Mucosa of descending colon (tissue), 3 donors: ENCODE results near the gene CTXN2. TPM values are rescaled to one million over a fixed set of nuclear protein-coding genes. Genes with fewer than 3 reads are reported as not detected.
A peak's percentile ranks its signal among the peaks of the same experiment; 100 is the strongest.

ENCODE experiments used
- ATAC-seq: fragments of 200-7000 bp; cut with Tn5 transposase; one replicate; pipeline ENCODE4 v1.9.1; 2020; ENCODE audit warnings: mild to moderate bottlenecking, moderate library complexity
- DNase-seq, 3 donors: peaks; one replicate each; pipeline ENCODE4 v3.0.0-alpha.2; 2020
- H3K36me3 ChIP-seq: fragments of 200-600 bp; one replicate; pipeline ENCODE4 v1.8.0; 2021; ENCODE audit warnings: low read depth, mild to moderate bottlenecking
- H3K4me1 ChIP-seq: fragments of 200-600 bp; one replicate; pipeline ENCODE4 v1.8.0; 2021; ENCODE audit warnings: low read depth, mild to moderate bottlenecking
- H3K4me3 ChIP-seq: fragments of 200-600 bp; one replicate; pipeline ENCODE4 v1.8.0; 2021; ENCODE audit warnings: mild to moderate bottlenecking
- H3K9me3 ChIP-seq: fragments of 200-600 bp; one replicate; pipeline ENCODE4 v1.8.0; 2021; ENCODE audit warnings: mild to moderate bottlenecking
- intact Hi-C, 2 donors: fragments of 100-400 bp; cut with DNase I in 1 of 2; cut with micrococcal nuclease in 1 of 2; formaldehyde crosslinking; loops; one replicate each; pipeline versions ENCODE4 v1.11.0 to v1.11.1; 2022; cut with DNase I, micrococcal nuclease
- total RNA-seq, 3 donors: library from RNA; stranded (reverse); fragmentation: NEBNext Ultra II Directional in 2 of 3; extraction: Animal tissue kit (Norgen Biotek cat#: 25700) in 2 of 3; gene quantifications; one replicate each; pipeline versions ENCODE4 v1.2.1 to v1.2.4, GENCODE V29; 2021 to 2023
- TF ChIP-seq, protein P1 (sequence below): fragments of 200-600 bp; IDR thresholded peaks from one replicate; pipeline ENCODE4 v1.8.0; 2022; ENCODE audit warnings: antibody characterized with exemption, mild to moderate bottlenecking
- donor health status: DM: no; HTN: no; CAD: no; lungs with moderate emphysema.
- donor health status: DM: no; HTN: no; CAD: no.
- donor health status: DM: no; HTN: yes; CAD: no.

CTXN2 gene
- total RNA-seq, 3 donors from 2014 or later = 0.16 TPM; not detected in 2

DNA sequence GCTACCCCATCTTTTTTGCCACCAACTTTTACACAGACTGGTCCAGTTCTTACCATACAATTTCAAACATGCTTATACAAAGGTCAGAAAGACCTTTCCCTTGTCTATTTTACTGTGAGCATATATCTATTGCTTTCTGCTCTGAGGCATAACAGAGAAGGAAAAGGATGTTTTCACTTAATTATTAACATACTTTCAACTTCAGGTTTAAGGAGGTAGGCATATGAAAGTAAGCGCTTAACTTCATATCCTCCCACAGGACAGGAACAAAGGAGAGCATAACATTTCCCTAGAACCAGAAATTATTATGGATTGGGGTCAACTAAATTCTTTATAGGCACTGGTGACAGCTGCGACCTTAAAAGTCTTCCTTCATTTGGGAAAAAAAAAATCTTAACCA lies 14.5 kb upstream of the CTXN2 start:
- Histone ChIP-seq H3K36me3 (no peaks in the 10 kb centered on the region), H3K9me3 (no peaks in the 10 kb centered on the region), H3K4me3 (no peak overlapping the region), H3K4me1 (no peaks in the 10 kb centered on the region)
- ATAC-seq (no peak), DNase-seq (no peak)
- intact Hi-C loops = no loop called here
- TF ChIP-seq, protein P1, sequence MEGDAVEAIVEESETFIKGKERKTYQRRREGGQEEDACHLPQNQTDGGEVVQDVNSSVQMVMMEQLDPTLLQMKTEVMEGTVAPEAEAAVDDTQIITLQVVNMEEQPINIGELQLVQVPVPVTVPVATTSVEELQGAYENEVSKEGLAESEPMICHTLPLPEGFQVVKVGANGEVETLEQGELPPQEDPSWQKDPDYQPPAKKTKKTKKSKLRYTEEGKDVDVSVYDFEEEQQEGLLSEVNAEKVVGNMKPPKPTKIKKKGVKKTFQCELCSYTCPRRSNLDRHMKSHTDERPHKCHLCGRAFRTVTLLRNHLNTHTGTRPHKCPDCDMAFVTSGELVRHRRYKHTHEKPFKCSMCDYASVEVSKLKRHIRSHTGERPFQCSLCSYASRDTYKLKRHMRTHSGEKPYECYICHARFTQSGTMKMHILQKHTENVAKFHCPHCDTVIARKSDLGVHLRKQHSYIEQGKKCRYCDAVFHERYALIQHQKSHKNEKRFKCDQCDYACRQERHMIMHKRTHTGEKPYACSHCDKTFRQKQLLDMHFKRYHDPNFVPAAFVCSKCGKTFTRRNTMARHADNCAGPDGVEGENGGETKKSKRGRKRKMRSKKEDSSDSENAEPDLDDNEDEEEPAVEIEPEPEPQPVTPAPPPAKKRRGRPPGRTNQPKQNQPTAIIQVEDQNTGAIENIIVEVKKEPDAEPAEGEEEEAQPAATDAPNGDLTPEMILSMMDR = no peak

DNA sequence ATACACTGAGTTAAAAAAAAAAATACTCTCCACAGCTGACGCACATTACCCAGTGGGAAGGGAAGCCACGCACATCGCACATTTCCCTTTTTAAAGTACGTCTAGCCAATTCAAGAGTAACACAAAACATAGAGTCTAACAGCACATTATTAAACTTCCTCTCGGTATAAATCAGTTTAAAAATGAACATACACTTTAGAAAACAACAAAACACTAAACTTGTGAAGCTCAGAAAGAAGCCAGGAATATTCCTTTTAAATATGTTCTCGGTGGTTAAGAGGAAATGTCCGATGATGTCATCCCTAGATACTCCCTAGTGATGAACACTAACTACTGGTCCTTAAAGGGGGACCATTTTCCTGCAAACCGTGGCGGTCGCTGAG lies 14.1 kb upstream of the CTXN2 start:
- H3K4me1 ChIP-seq = no peaks in the 10 kb centered on the region
- no peaks in the 10 kb centered on the region for H3K36me3 ChIP-seq
- TF ChIP-seq, protein P1 = no peak
- peak overlapping the region; percentile 15 for H3K4me3 ChIP-seq
- no peaks in the 10 kb centered on the region for H3K9me3 ChIP-seq
- ATAC-seq = peak; percentile 81
- intact Hi-C loops = no loop called here
- DNase-seq = peak in 1 of 3 donors; percentile 2

DNA sequence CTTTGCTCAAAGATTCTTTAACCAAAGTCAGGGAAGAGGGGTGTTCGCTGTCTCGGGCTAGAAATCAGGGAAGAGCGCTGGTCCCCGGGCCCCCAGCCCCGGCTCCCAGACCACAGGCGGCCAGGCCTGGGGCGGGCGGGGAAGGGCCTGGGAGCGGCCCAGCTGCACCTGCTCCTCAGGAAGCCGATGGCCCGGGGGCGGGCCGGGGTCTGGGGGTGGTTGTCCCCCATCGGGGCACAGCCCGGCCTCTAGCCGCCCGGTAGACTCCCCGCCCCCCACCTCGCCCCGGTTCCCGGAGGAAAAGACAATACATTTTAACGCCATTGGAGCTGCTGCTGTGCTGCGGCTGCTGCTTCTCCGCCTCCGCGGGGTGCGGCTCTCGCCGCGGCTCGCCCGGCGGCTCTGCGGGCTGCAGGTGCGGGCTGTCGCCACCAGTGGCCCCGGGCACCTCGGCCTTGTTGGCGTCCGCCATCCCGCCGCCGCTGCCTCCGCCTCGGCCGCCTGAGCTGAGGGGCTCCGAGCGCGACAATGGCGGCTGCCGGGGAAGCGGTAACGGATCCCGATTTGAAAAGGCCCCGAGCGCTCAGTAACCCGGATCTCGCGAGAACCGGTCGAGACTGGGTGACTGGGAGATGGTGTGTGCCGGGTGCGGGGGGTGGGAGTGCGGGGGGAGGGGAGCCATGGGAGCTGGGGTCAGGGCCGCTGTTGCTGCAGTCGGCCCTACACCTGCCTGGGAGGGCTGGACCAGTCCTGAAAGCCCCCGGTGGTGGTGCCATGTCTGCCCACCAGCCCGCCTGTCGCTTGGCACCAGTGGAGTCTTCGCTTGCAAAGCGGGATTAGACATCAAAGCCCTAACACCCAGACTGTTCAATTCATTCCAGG lies 13.5 kb upstream of the CTXN2 start, which contains the start of gene MYEF2:
Gene MYEF2 (minus strand): TSS at position 530 of the 882 bp plus-strand sequence. CDS start 58 bp downstream, at position 472.
- intact Hi-C loops = no loop called here
- ATAC-seq = peak; percentile 89
- Histone ChIP-seq H3K36me3 (no peaks in the 10 kb centered on the region), H3K4me1 (no peaks in the 10 kb centered on the region), H3K9me3 (no peaks in the 10 kb centered on the region), H3K4me3 (peak within 1 kb of the TSS; percentile 15)
- TF ChIP-seq, protein P1 = no peak
- peak; percentile 75 to 79 (median 76) for DNase-seq

DNA sequence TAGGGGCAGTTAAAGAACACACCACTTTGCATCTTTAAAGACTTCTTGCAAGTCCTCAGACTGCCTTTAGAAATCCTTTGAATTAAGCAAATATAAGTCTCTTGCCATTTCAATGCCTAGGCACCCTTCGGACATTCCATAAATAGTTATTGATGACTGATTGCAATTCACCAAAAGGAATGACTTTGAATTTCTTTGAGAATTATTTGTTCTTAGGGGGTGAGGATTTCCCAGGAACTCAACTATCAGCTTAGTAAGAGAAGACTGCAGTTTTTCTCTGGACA lies 12.9 kb upstream of the CTXN2 start:
- no peak for ATAC-seq
- TF ChIP-seq, protein P1 = no peak
- DNase-seq = no peak
- intact Hi-C loops = no loop called here
- no peaks in the 10 kb centered on the region for H3K9me3 ChIP-seq
- no peak overlapping the region for H3K4me3 ChIP-seq
- H3K36me3 ChIP-seq = no peaks in the 10 kb centered on the region
- no peaks in the 10 kb centered on the region for H3K4me1 ChIP-seq

DNA sequence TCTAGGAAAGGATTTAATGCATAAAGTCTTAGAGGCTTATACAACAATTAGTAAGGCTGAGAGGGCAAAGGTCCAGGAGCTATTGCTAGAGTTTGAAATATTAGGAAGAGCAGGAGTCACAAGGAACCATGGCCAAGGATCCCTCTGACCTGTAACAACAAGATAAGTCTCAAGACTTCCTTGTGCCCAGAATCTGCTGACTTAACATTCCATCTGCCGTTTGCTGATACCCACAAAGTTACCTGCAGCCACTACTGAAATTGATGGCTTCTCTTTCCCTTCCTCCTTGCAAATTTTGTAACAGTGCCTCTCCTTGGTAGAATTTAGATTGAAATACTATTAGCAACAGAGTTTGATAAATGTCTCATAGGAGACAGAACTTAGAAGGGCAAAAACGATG lies 8.7 kb upstream of the CTXN2 start:
- no peak for ATAC-seq
- no peaks in the 10 kb centered on the region for H3K9me3 ChIP-seq
- no peak overlapping the region for H3K4me3 ChIP-seq
- TF ChIP-seq, protein P1 = no peak
- H3K4me1 ChIP-seq = no peaks in the 10 kb centered on the region
- DNase-seq = no peak
- intact Hi-C loops = no loop called here
- H3K36me3 ChIP-seq = no peaks in the 10 kb centered on the region
